ENCODE data around the gene ADAMTS19.

DNA sequence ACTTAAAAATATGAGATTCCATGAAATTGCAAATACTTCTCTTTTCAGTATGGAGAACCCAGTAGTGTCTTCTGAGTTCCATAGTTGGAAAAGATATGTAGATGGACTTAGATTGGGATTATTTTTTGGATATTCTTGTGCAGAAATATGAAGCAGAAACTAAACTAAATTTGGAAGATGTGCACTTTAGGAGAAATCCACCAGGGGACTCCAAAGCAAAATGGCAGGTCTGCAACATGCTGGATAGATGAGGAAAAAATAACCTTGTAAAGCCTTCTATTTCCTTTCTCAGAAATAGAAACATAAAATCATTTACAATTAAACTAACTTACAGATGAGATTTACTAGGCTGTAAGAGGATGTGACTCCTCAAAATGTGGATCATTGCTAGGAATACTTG is 238.6 kb downstream of the ADAMTS19 start:
- TF ChIP-seq, protein P1, sequence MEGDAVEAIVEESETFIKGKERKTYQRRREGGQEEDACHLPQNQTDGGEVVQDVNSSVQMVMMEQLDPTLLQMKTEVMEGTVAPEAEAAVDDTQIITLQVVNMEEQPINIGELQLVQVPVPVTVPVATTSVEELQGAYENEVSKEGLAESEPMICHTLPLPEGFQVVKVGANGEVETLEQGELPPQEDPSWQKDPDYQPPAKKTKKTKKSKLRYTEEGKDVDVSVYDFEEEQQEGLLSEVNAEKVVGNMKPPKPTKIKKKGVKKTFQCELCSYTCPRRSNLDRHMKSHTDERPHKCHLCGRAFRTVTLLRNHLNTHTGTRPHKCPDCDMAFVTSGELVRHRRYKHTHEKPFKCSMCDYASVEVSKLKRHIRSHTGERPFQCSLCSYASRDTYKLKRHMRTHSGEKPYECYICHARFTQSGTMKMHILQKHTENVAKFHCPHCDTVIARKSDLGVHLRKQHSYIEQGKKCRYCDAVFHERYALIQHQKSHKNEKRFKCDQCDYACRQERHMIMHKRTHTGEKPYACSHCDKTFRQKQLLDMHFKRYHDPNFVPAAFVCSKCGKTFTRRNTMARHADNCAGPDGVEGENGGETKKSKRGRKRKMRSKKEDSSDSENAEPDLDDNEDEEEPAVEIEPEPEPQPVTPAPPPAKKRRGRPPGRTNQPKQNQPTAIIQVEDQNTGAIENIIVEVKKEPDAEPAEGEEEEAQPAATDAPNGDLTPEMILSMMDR (IDR thresholded peaks at IDR 0.05) = no peak
- no peak for TF ChIP-seq POLR2A (IDR thresholded peaks at IDR 0.05)
